Adrenal gland (tissue), 5 donors: Measurements from ENCODE around the gene MAST4.

ENCODE experiments used
- POLR2A ChIP-seq, 2 donors: fragments of 450-650 bp; IDR thresholded peaks; one replicate each; pipeline ENCODE4 v1.6.1; 2017; ENCODE audit warnings: antibody characterized with exemption in 2 of 2, mild to moderate bottlenecking in 2 of 2, moderate library complexity in 1 of 2
- TF ChIP-seq, protein P1 (sequence below), 6 experiments: fragments of 450-650 bp in 4 of 6; fragments of 200-600 bp in 2 of 6; sonication (generic) in 1 of 6; IDR thresholded peaks; 1 replicate in 5 of 6; 2 replicates in 1 of 6; pipeline versions ENCODE4 v1.5.1 to v1.8.0; 2016 to 2021; ENCODE audit warnings: antibody characterized with exemption in 6 of 6, mild to moderate bottlenecking in 2 of 6, moderate library complexity in 1 of 6
- donor health status: DM: no; HTN: no; CAD: no.

DNA sequence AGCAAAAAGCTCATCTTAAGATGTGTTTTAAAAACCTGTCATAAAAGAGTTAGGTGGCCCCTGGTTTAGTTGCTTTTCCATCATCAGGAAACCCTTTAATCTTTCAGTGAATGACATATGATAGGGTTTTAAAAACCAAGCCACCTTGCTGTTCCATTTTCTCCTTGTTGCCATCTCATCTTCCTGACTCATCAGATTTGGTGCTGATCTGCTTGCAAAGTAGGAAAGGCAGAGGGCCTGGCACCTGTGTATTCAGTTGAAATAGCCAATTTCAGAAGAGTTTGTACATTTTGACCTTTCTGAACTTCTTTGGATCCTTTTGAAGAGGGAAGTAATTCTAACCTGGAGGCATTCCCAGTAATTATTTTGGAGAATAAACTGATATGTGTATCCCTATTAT lies 327.7 kb downstream of the MAST4 start:
- TF ChIP-seq, protein P1, sequence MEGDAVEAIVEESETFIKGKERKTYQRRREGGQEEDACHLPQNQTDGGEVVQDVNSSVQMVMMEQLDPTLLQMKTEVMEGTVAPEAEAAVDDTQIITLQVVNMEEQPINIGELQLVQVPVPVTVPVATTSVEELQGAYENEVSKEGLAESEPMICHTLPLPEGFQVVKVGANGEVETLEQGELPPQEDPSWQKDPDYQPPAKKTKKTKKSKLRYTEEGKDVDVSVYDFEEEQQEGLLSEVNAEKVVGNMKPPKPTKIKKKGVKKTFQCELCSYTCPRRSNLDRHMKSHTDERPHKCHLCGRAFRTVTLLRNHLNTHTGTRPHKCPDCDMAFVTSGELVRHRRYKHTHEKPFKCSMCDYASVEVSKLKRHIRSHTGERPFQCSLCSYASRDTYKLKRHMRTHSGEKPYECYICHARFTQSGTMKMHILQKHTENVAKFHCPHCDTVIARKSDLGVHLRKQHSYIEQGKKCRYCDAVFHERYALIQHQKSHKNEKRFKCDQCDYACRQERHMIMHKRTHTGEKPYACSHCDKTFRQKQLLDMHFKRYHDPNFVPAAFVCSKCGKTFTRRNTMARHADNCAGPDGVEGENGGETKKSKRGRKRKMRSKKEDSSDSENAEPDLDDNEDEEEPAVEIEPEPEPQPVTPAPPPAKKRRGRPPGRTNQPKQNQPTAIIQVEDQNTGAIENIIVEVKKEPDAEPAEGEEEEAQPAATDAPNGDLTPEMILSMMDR (IDR thresholded peaks at IDR 0.05): no peak
- TF ChIP-seq POLR2A (IDR thresholded peaks at IDR 0.05): no peak
